Heart left ventricle (tissue), 13 donors: ENCODE measurements around the gene TMEM132D.

Source experiments
- CTCF ChIP-seq, 12 donors: fragments of 200-600 bp; sonication (generic) in 4 of 12; IDR thresholded peaks; one replicate each; pipeline versions ENCODE4 v1.5.0 to v1.8.0; 2018 to 2022; ENCODE audit warnings: antibody characterized with exemption in 12 of 12, mild to moderate bottlenecking in 5 of 12
- POLR2A ChIP-seq, 2 donors: fragments of 450-650 bp; IDR thresholded peaks; one replicate each; pipeline ENCODE4 v1.6.1; 2017; ENCODE audit warnings: antibody characterized with exemption in 2 of 2, mild to moderate bottlenecking in 2 of 2, moderate library complexity in 2 of 2
- donor health status: ischemic (EF 13 %, LVEDD 7.1; RV severe dilation, severe dysfunction).
- donor health status: DM: no; HTN: yes; CAD: no.
- donor health status: DM: no; HTN: no; CAD: no.
- donor health status: ischemic (EF 25% LVEDD 6.9; RV normal size, moderate dysfunction).
- donor health status: ischemic (EF 25% LVEDD 5.7; RV mildly dilated, moderate dysfunction).
- donor health status: ischemic (EF 35%, LVEDD 5.7; RV mildly dilated, moderate dysfunction).
- donor health status: nonischemic (EF 11% LVEDD 7.7; RV severe dilation, severe dysfunction).
- donor health status: DM: yes; HTN: yes; CAD: no.
- donor health status: PGD.
- donor health status: ischemic (EF 29% LVEDD 5.4; RV normal size, mild dysfunction).
- donor health status: nonischemic (EF 23%, LVEDD 6.1; RV moderate dilation, normal function).

GRCh38 chr12:129696926-129697325, 206.9 kb downstream of the TMEM132D start:
- no peak for TF ChIP-seq POLR2A (IDR thresholded peaks at IDR 0.05)
- TF ChIP-seq CTCF (IDR thresholded peaks at IDR 0.05) = no peak
